ENCODE measurements around the gene LRRC4B.
A peak's percentile ranks its signal among the peaks of the same experiment; 100 is the strongest.

Gene LRRC4B

DNA sequence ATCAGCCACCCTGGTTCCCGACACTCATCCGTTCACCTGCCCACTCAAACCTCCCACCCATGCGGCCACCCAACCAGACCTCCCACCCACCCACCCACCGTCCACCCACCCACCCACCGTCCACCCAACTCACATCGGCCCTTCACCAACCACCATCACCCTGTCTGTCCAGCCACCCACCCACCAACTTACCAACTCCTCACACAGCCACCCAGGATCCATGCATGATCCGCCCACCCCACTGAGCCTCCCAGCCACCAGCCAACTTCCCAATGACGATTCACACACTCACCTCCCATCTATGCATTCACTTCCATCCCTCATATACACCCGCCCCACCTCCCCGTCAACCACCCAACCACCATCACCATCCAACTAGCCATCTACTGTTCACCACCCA is 61.5 kb downstream of the LRRC4B start:
- DNase-seq (ENCODE audit: low spot score) = no peak

DNA sequence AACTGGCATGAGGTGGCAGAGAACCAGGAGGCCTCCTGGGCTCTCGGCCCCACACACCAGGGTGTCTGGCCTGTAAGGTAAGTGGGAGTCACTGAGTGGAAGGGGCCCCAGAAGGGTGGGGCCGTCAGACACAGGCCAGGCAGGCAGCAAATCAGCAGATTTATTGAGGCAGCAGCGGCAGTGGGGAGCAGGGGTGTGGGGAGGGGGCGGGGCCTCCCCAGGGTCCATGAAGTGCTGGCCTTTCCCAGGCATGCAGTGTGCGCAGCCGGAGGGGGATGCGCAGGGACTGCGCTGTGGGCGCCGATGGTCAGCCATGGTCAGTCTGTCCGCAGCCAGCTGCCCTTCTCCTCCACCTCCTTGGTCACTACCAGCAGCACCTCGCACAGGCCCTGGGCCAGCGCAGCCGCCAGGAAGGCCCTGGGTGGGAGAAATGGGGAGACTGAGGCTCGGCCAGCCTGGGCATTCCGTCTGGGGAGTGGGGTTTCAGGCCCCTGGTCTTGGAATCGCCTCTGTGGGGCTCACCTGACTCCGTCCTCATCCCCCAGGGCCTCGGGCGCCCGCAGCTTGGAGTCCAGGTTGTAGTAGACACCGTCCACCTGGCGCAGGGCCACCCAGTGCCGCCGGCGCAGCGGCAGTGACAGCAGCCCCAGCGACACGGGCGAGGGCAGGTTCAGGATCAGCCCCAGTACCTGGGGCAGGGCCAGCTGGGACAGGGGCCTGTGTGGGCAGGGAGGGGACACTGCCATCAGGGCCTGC is 62.2 kb downstream of the LRRC4B start:
- no peak for DNase-seq (ENCODE audit: low spot score)

DNA sequence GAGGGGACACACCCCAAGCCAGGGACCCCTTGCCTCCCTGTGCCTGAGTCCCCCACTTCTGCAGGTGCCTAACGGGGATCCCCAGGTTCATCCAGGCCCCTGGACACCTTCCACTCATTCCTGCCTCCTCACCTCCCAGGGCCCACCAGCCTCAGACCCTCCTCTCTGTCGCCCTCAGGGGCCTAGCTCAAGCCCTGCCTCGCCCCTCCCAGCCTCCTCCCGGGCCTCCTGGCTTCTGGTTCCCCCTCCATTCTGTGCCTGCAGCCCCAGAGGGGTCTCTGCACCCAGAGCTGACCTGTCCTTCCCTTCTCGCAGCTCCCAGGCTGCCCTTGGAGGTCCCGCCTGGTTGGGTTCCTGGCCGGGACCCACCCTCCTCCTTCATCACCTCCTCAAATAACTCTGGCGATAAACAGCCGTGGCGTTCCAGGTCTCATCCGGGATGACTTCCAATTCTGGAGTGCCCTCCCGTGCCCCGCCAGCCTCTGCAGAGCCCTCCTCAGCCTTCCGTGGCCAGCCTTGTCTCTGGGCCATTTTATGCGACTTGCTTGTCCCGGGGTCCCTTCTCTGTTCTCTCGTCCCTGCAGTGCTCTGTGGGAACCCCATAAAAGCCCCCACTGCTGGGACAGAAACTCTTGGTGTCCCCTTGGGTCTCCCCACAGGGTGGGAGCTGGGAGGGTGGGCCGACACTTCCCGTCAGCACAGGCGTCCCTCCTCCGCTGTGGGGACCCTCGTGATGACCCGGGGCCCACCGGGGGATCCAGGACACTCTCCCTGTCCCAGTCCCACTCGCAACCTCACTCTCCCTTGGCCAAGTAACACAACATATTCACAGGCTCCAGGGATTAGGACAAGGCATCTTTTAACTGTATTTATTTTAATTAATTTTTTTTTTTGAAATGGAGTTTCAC is 66.4 kb downstream of the LRRC4B start:
- no peak for DNase-seq (ENCODE audit: low spot score)

DNA sequence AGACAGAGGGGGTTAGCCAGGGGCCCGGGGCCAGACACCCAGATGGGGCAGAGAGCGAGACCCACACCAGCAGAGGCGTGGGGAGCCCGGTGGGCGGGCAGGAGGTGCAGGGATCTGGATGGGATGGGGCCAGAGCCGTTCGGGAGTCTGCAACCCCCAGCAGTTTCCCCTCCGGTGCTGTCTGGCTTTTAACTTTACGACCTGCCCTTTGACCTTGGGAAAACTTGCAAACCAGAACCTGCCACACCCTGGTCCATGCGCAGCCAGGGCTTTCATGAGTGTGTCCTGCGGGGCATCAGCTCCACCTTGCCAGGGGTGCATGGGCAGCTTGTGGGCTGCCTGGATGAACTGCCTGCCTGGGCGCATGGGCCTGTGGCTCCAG is 67.1 kb downstream of the LRRC4B start:
- no peak for DNase-seq (ENCODE audit: low spot score)

DNA sequence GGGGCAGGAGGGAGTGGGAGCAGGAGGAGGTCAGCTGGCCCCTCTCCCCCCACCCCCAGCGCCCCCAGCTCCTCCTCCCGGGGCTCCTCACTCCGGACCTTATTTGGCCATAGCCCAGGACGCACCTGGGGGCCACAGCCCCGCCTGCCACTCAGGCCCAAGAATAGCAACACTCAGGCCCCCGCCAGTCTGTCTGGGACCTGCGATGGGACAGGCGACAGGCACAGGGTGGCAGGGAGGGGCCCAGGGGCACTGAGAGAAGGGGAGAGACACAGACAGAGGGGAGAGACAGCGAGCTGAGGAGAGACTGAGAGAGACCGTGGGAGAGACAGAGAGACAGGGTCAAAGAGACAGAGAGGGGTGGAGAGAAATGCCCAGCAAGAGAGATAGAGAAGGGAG is 67.5 kb downstream of the LRRC4B start:
- no peak for DNase-seq (ENCODE audit: low spot score)

DNA sequence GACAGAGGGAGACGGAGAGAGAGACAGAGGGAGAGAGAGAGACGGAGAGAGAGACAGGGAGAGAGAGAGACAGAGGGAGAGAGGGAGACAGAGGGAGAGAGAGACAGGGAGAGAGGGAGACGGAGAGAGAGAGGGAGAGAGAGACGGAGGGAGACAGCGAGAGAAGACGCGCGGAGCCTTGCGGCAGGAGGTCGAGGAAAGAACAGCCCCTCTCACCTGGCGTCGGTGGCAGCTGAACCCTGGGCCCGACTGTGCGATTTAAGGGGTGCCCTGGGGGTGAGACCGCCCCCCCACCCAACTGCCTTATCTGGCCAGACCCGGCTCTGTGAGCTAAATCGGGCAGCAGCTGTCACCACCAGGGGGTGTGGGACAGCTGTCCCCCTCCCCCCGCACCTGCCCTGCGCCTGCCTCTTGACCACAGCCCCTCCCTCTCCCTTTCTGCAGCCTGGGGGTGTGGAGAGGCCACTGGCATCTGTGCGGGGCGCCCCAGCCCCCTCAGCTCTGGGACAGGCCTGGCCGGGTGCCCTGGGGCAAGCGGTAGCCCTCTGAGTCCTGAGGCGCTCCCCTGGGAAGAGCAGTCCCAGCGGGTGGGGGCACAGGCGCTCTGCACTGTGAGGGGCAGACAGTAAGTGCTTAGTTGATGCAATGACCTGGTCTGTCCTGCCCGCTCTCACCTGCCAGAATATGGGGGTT is 68.0 kb downstream of the LRRC4B start:
- DNase-seq (ENCODE audit: low spot score) = peak; percentile 55

DNA sequence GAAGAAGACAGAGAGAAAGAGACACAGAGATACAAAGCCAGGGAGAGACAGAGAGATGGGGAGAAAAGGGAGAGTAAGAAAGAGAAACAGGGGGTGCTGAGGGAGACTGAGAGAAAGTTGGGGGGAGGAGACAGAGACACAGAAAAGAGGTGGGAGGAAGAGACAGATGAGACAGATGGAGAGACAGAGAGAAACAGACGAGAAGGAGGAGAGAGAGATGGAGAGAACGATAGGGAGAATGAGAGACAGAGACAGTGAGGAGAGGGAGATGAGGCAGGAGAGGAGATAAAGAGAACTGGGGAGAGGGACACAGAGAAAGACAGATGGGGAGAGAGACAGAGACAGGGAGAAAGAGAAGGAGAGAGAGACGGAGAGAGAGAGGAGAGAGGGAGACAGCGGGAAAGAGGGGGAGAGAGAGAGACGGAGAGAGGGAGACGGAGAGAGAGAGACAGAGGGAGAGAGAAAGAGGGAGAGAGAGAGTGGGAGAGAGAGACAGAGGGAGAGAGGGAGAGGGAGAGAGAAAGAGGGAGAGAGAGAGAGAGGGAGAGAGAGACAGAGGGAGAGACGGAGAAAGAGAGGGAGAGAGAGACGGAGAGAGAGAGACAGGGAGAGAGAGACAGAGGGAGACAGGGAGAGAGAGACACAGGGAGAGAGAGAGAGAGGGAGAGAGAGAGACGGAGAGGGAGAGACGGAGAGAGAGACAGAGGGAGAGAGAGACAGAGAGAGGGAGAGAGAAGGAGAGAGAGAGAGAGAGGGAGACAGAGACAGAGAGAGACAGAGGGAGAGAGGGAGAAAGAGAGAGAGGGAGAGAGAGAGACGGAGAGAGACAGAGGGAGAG is 69.8 kb downstream of the LRRC4B start:
- DNase-seq (ENCODE audit: low spot score) = no peak

DNA sequence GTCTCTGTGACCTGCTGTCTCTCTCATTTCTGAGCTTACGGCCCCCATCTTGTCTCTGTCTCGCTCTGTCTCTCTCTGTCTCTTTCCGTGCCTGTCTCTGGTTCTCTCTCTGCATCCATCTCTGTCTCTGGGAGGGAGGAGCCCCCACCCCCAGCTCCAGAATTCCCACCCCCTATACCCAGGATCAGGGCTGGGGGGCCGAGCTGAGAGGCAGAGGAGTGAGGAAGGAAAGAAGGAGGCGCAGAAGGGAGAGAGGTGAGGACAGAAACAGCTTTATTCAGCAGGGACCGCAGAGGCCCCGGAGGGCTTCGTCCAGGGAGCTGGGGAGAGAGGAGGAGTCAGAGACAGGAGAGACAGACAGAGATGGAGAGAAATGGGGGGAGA is 71.2 kb downstream of the LRRC4B start:
- no peak for DNase-seq (ENCODE audit: low spot score)

DNA sequence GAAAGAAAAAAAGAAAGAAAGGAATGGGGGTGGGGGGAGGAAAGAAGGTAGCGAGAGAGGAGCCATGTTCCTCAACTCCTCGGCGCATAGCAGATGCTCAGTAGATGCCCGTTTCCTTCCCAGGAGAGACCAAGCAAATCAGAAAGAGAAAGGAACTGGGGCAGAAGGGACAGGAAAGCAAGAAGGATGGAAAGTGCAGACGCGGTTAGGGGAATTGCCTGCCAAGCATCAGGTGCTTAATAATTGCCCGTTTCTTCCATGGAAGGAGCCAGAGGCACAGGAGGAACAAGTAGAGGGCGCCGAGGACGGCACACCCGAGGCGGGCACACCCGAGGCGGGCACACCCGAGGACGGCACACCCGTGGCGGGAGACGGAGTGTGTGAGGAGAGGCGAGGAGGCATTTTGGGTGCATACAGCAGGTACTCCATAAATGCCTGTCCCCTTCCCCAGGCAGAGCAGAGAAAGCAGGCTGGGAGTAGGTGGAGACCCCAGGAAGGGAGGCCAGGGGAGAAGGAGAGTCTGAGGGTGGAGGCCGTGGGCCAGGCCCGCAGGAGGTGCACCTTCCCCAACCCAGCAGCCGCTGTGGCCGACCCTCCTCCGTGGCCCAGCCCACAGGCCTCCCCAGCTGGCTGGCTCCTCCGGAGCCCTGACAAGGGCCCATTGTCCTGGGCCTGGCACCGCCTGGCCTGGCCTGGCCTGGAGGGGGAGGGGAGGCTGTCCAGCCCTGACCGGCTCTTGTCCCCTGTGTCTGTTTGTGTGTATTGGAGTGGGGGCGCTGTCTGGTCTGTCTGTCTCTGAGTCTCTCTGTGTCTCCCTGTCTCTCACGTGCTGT is 71.8 kb downstream of the LRRC4B start:
- peak; percentile 69 for DNase-seq (ENCODE audit: low spot score)

DNA sequence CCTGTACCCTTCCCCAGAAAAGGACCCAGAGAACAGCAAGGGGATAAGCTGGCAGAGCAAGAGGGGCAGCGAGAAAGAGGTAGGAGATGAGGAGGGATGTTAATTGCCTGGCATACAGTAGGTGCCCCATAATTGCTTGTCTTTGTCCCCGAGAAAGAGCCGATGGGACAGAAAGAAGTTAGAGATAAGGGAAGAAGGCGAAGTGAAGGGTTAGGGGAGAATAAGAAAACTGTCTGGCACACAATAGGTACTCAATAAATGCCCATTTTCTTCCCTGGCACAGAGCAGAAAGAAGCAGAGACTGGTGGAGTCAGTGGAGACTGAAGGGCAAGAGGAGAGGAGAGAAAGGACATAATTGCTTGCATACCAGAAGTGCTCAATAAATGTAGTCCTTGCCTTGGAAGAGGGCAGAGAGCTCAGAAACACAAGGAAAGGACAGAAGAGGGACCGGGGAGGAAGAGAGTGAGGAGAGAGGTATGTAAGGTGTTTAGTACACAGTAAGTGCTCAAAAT is 73.2 kb downstream of the LRRC4B start:
- no peak for DNase-seq (ENCODE audit: low spot score)

DNA sequence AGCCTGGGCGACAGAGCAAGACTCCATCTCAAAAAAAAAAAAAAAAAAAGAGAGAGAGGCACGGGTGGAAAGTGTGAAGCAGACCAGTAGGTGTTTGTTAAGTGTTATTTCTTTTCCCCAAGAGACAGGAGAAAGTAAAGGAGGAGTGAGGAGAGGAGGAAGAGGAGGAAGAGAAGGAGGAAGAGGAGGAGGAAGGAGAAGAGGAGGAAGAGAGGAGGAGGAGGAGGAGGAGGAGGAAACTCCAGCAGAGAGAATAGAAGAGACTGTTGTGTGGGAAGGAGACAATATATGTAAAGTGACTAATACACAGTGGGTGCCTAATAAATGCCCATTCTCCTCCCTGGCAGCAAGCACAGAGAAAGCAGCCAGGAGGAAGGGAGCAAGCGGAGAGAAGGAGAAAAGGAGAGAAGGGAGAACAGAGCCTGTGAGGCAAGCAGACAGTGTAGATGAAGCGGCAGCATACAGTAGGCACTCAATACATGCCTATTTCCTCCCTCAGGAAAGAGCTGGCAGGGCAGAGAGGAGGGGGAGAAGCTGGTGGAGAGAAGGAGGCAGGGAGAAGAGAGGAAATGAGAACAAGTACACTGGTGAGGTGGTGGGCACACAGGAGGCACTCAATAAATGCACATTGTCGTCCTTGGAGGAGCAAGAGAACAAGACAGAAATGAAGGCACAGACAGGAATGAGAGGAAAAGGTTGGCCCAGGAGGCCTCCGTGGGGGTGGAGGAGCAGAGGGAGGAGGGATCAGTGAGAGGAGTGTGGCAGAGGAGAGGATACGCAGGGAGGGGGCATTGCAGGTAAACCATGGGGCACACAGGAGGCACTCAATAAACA is 73.8 kb downstream of the LRRC4B start:
- no peak for DNase-seq (ENCODE audit: low spot score)

DNA sequence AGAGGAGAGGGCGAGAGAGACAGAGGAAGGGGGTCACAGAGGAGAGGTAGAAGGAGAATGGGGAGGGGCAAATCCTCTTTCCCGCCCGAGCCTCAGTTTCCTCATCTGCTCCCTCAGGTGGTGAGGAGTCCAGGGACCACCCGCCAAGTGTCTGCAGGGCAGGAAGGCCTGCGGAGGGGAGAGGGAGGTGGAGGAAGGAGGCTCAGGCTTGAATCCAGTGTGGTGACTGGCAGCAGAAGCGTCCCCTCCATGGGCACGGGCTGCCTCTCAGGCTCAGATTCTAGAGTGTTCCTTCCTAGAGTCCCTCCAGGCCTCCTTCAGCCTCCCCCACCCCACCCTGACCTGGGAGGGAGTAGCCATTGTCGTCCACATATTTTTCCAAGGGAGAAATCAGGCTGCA is 75.1 kb downstream of the LRRC4B start:
- DNase-seq (ENCODE audit: low spot score) = no peak

DNA sequence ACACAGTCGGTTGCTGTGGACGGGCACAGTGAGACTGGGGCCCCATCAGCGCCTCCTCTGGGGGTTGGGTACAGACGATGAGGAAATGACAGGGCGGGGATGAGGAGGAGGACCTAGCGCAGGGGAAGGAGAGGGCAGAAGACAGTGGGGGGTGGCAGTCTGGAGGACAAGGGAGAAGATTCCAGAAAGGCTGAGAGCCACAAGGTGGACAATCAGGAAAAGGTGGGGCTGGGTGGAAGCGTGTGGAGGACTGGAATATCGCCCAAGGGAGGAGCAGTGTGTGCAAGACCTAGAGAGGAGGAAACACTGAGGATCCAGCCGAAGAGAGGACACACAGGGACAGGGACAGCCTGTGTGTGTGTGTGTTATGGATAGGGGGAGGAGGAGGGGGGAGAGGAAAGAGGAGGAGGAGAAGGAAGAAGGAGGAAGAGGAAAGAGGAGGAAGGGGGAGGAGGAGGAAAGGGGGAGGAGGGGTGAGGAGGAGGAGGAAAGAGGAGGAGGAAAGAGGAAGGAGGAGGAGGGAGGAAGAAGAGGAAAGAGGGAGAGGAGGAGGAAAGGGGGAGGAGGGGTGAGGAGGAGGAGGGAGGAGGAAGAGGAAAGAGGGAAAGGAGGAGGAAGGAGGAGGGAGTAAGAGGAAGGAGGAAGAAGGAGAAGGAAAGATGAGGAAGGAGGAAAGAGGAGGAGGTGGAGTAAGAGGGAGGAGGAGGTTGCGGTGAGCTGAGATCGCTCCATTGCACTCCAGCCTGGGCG is 75.8 kb downstream of the LRRC4B start:
- no peak for DNase-seq (ENCODE audit: low spot score)

DNA sequence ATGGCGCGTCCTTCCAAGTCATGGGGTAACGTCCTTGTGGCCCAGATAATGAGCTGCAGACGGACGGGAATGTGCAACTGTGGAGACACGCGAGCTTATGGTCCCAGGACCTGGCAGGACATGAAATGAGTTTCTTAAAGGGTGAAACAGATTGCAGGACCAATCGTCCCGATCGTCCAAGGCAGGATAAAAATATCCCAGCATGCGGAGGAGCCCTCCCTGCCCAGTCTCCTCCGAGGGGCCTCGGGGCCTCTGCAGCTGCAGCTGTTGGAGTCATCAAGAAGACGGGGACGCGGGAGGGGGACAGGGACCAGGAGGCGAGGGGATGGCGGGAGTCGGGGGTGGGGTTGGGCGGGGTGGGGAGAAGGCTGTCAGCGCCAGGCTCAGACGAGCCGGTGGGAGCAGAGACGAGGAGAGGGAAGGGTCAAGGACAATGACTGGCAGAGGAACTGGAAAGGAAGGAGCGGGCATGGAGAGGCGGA is 77.2 kb downstream of the LRRC4B start:
- no peak for DNase-seq (ENCODE audit: low spot score)

DNA sequence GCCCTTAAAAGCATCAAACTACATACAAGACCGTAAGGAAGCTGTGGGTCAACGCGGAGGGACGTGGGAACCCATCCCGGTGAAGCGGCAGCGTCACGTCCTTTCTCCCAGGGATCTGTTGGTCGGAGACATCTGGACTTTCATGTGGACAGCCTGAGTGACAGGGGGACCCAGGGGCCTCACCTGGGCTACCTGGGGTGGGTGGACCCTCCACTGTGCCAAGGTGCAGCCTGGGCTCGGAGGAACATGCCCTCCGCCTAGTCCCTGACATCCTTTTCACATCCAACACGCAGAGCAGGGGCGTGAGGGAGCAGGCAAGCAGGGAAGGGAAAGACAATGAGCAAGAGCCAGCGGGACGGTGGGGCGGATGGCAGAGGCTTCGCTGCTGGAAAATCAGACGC is 77.8 kb downstream of the LRRC4B start:
- no peak for DNase-seq (ENCODE audit: low spot score)

DNA sequence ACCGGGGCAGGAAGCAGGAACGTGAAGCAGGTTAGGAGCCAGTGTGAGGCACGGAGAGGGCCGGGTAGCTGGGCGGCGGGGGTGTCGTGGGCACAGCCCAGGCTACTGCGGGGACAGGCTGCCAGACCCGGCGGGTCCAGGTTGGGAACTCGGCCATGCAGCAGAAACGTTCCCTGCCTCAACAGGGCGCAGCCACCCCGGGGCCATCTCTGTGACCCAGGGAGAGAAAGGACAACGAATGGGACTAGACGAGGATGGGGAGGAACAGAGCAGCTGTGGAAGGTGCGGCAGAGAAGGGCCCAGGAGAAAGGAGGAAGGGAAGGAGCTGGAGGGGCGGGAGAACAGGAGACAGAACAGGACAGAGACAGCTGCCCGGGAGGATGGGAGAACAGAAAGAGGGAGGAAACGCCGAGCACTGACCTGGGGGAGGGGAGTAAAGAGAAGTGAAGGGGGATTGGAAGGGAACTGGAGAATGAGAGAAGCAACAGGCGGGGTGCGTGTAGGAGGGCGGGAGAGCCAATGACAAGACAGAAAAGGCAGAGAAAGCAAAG is 78.7 kb downstream of the LRRC4B start:
- no peak for DNase-seq (ENCODE audit: low spot score)

DNA sequence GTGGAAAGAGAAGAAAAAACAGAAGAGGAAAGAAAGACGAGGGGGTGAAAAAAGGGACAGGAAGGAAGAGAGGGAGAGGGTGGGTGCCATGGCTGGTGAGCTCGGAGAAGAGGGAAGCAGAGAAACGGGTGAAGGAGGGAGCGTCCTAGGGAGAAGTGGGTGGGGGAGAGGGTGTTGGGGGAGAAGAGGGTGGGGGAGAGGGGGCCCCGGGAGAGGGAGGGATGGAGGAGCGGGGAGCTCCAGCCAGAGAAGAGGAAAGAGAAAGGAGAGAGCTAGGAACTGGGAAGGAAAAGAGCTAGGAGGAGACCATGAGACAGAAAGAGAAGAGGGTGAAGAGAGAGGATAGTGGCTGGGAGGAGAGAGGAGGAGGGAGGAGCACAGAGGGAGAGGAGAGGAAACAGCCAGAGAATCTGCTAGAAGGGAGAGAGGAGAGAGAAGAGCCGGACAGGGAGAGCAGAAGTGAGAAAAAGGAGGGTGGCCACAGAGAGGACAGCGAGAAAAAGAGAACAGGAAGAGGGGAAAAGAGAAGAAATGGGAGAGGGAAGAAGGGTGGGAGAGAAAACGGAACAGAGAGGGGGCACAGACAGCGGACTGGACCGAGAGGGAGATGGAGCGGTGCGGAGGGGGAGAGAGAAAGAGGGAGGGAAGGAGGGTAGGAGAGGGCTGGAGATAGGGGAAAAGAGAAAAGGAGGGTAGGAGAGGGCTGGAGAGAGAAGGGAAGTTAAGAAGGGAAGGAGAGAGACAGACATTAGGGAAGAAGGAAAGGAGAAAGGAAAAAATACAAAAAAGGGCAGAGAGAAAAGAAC is 79.6 kb downstream of the LRRC4B start:
- no peak for DNase-seq (ENCODE audit: low spot score)
